HL-60 (cell line): ENCODE data around the gene PNMA1.

ENCODE experiments used
- DNase-seq, 2 experiments: peaks; one replicate each; pipeline ENCODE4 v3.0.0-alpha.2; 2010 to 2020; ENCODE audit warnings: low read depth in 1 of 2, low spot score in 1 of 2
- H3K27ac ChIP-seq: fragments of 250-450 bp; sonication (Bioruptor Pico); replicated peaks from 2 replicates; pipeline ENCODE4 v1.5.1; 2020; ENCODE audit warnings: mild to moderate bottlenecking, moderate library complexity
- H3K27me3 ChIP-seq: fragments of 250-450 bp; sonication (Bioruptor Pico); 2 replicates; pipeline ENCODE4 v1.5.1; 2021; ENCODE audit warnings: mild to moderate bottlenecking, moderate library complexity; ENCODE audit not compliant: insufficient read depth, poor library complexity, severe bottlenecking
- H3K4me3 ChIP-seq: replicated peaks from 2 replicates; pipeline ENCODE4 v1.5.1; 2011; ENCODE audit warnings: mild to moderate bottlenecking, control low read depth, low read length; ENCODE audit not compliant: insufficient read depth
- GABPA ChIP-seq: IDR thresholded peaks from 2 replicates; pipeline ENCODE4 v1.6.1; 2012; ENCODE audit warnings: low read depth
- POLR2AphosphoS5 ChIP-seq: IDR thresholded peaks from 2 replicates; pipeline ENCODE4 v1.6.1; 2012; ENCODE audit warnings: low read depth
- SPI1 ChIP-seq: IDR thresholded peaks from 2 replicates; pipeline ENCODE4 v1.6.1; 2012; ENCODE audit warnings: low read depth, mild to moderate bottlenecking, borderline replicate concordance
- TF ChIP-seq, protein P1 (sequence below): IDR thresholded peaks from 2 replicates; pipeline ENCODE4 v1.6.1; 2012; ENCODE audit warnings: low read depth; ENCODE audit not compliant: insufficient replicate concordance
- TF ChIP-seq, protein P2 (sequence below): IDR thresholded peaks from one replicate; pipeline ENCODE4 v1.5.1; 2011; ENCODE audit warnings: low read length, control low read depth, inconsistent platforms; ENCODE audit not compliant: insufficient read depth

Gene PNMA1

DNA sequence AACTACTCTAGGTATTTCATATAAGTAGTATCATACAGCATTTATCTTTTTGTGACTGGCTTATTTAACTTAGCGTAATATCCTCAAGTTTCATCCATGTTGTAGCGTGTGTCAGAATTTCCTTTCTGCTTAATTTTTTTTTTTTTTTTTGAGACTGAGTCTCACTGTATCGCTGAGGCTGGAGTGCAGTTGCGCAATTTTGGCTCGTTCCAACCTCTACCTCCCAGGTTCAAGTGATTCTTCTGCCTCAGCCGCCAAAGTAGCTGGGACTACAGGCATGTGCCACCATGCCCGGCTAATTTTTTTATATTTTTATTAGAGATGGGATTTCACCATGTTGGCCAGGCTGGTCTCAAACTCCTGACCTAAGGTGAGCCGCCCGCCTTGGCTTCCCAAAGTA lies 28.9 kb downstream of the PNMA1 start:
- H3K27ac ChIP-seq, result no peak overlapping the region
- TF ChIP-seq, protein P1, sequence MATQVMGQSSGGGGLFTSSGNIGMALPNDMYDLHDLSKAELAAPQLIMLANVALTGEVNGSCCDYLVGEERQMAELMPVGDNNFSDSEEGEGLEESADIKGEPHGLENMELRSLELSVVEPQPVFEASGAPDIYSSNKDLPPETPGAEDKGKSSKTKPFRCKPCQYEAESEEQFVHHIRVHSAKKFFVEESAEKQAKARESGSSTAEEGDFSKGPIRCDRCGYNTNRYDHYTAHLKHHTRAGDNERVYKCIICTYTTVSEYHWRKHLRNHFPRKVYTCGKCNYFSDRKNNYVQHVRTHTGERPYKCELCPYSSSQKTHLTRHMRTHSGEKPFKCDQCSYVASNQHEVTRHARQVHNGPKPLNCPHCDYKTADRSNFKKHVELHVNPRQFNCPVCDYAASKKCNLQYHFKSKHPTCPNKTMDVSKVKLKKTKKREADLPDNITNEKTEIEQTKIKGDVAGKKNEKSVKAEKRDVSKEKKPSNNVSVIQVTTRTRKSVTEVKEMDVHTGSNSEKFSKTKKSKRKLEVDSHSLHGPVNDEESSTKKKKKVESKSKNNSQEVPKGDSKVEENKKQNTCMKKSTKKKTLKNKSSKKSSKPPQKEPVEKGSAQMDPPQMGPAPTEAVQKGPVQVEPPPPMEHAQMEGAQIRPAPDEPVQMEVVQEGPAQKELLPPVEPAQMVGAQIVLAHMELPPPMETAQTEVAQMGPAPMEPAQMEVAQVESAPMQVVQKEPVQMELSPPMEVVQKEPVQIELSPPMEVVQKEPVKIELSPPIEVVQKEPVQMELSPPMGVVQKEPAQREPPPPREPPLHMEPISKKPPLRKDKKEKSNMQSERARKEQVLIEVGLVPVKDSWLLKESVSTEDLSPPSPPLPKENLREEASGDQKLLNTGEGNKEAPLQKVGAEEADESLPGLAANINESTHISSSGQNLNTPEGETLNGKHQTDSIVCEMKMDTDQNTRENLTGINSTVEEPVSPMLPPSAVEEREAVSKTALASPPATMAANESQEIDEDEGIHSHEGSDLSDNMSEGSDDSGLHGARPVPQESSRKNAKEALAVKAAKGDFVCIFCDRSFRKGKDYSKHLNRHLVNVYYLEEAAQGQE, result no peak
- TF ChIP-seq POLR2AphosphoS5 (no peak), GABPA (no peak), SPI1 (no peak)
- TF ChIP-seq, protein P2, sequence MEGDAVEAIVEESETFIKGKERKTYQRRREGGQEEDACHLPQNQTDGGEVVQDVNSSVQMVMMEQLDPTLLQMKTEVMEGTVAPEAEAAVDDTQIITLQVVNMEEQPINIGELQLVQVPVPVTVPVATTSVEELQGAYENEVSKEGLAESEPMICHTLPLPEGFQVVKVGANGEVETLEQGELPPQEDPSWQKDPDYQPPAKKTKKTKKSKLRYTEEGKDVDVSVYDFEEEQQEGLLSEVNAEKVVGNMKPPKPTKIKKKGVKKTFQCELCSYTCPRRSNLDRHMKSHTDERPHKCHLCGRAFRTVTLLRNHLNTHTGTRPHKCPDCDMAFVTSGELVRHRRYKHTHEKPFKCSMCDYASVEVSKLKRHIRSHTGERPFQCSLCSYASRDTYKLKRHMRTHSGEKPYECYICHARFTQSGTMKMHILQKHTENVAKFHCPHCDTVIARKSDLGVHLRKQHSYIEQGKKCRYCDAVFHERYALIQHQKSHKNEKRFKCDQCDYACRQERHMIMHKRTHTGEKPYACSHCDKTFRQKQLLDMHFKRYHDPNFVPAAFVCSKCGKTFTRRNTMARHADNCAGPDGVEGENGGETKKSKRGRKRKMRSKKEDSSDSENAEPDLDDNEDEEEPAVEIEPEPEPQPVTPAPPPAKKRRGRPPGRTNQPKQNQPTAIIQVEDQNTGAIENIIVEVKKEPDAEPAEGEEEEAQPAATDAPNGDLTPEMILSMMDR, result no peak
- H3K4me3 ChIP-seq, result no peak overlapping the region
- DNase-seq, result no peak
- H3K27me3 ChIP-seq, result no peaks in the 10 kb centered on the region

DNA sequence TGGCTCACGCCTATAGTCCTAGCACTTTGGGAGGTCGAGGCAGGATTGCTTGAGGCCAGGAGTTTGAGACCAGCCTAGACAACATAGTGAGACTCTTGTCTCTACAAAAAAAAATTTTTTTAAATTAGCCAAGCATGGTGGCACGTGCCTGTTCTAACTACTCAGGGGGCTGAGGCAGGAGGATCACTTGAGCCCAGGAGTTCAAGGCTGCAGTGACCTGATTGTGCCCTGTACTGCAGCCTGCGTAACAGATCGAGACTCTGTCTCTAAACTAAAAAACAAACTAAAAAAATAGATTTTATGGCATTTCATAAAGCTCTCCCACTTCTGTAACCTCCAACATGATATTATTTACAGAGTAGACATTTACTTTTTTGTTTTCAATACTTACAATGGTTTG lies 29.6 kb downstream of the PNMA1 start:
- TF ChIP-seq, protein P2, result no peak
- Histone ChIP-seq H3K27ac (no peak overlapping the region), H3K4me3 (no peak overlapping the region), H3K27me3 (no peaks in the 10 kb centered on the region)
- no peak for DNase-seq

DNA sequence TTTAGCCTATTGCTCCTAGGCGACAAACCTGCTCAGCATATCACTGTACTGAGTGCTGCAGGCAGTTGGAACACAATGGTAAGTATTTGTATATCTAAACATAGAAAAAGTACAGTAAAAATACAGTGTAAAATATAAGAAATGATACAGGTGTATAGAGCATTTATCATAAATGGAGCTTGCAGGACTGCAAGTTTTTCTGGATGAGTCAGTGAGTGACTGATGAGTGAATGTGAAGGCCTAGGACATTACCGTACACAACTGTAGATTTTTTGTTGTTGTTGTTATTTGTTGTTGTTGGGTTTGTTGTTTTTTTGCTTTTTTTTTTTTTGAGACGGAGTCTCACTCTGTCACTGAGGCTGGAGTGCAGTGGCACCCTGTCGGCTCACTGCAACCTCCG lies 33.4 kb downstream of the PNMA1 start:
- no peaks in the 10 kb centered on the region for H3K27me3 ChIP-seq
- no peak overlapping the region for H3K27ac ChIP-seq
- H3K4me3 ChIP-seq, result no peak overlapping the region
- DNase-seq, result no peak
- TF ChIP-seq, protein P1, result no peak
- TF ChIP-seq SPI1 (no peak), GABPA (no peak), POLR2AphosphoS5 (no peak)
- TF ChIP-seq, protein P2, result no peak

DNA sequence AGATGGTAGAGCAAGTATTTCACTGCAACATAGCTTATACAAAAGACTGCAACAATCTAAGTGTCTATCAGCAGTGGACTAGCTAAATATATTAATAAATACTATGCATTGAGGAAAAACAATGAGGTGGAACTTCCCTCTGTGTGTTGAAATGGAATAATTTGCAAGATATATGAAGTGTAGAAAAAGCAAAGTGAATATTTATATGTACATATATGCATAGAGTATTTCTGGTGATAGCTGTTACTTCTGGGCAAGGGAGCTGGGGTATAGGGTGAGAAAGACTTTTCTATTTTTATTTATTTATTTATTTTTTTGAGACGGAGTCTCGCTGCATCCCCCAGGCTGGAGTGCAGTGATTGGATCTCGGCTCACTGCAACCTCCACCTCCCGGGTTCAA lies 35.5 kb downstream of the PNMA1 start:
- DNase-seq, result no peak
- H3K27ac ChIP-seq, result no peak overlapping the region
- TF ChIP-seq, protein P2, result no peak
- TF ChIP-seq SPI1 (no peak), POLR2AphosphoS5 (no peak), GABPA (no peak)
- TF ChIP-seq, protein P1, result no peak
- H3K27me3 ChIP-seq, result no peaks in the 10 kb centered on the region
- no peak overlapping the region for H3K4me3 ChIP-seq
